Mesendoderm (in vitro differentiated cells): ENCODE measurements around the gene RAB6D.
"Not testable (repeated sequence)": the region's sequence is repeated elsewhere in the genome, so short reads cannot be mapped to it uniquely, and the experiment has no call there.

Experiments used
- DNase-seq: peaks from one replicate; pipeline ENCODE4 v3.0.0; 2013
- H2AK5ac ChIP-seq: 2 replicates; pipeline ENCODE4 v1.6.1; 2013; ENCODE audit warnings: low read length, inconsistent platforms
- H2BK120ac ChIP-seq: 2 replicates; pipeline ENCODE4 v1.6.1; 2013; ENCODE audit warnings: low read depth, mild to moderate bottlenecking, low read length, moderate library complexity, mixed read lengths
- H2BK15ac ChIP-seq: replicated peaks from 2 replicates; pipeline ENCODE4 v1.6.1; 2013; ENCODE audit warnings: low read depth, mild to moderate bottlenecking, moderate library complexity
- H2BK5ac ChIP-seq: 2 replicates; pipeline ENCODE4 v1.6.1; 2013; ENCODE audit warnings: low read length, inconsistent platforms
- H3K18ac ChIP-seq: 2 replicates; pipeline ENCODE4 v1.6.1; 2013; ENCODE audit warnings: mild to moderate bottlenecking, low read length, mixed read lengths
- H3K23ac ChIP-seq: one replicate; pipeline ENCODE4 v1.6.1; 2013; ENCODE audit warnings: low read length
- H3K27ac ChIP-seq: 2 replicates; pipeline ENCODE4 v1.5.1; 2013; ENCODE audit warnings: low read depth, mild to moderate bottlenecking, inconsistent platforms, low read length, moderate library complexity
- H3K27me3 ChIP-seq: 2 replicates; pipeline ENCODE4 v1.6.1; 2013; ENCODE audit warnings: low read length, control low read depth, mild to moderate bottlenecking, inconsistent platforms; ENCODE audit not compliant: insufficient read depth, poor library complexity
- H3K36me3 ChIP-seq: 2 replicates; pipeline ENCODE4 v1.6.1; 2013; ENCODE audit warnings: low read length, inconsistent platforms; ENCODE audit not compliant: control insufficient read depth, insufficient read depth
- H3K4ac ChIP-seq: one replicate; pipeline ENCODE4 v1.6.1; 2013; ENCODE audit warnings: low read depth, mild to moderate bottlenecking, low read length, moderate library complexity
- H3K4me1 ChIP-seq: 2 replicates; pipeline ENCODE4 v1.6.1; 2013; ENCODE audit warnings: low read depth, low read length, inconsistent platforms; ENCODE audit not compliant: control insufficient read depth
- H3K4me2 ChIP-seq: 2 replicates; pipeline ENCODE4 v1.6.1; 2013; ENCODE audit warnings: low read length
- H3K4me3 ChIP-seq: 2 replicates; pipeline ENCODE4 v1.5.1; 2013; ENCODE audit warnings: mild to moderate bottlenecking, low read length
- H3K56ac ChIP-seq: one replicate; pipeline ENCODE4 v1.6.1; 2013; ENCODE audit warnings: low read length
- H3K79me1 ChIP-seq: 2 replicates; pipeline ENCODE4 v1.6.1; 2013; ENCODE audit warnings: low read length, inconsistent platforms
- H3K79me2 ChIP-seq: 2 replicates; pipeline ENCODE4 v1.6.1; 2013; ENCODE audit warnings: mild to moderate bottlenecking, low read length; ENCODE audit not compliant: control insufficient read depth, insufficient read depth
- H3K9ac ChIP-seq: 2 replicates; pipeline ENCODE4 v1.6.1; 2013; ENCODE audit warnings: low read length, inconsistent platforms
- H4K5ac ChIP-seq: one replicate; pipeline ENCODE4 v1.6.1; 2013; ENCODE audit warnings: low read length
- H4K8ac ChIP-seq: one replicate; pipeline ENCODE4 v1.6.1; 2013; ENCODE audit warnings: low read depth, mild to moderate bottlenecking, control low read depth, low read length, moderate library complexity
- WGBS: extraction: QIAGEN DNeasy Blood & Tissue Kit; methylation state at CpG from one replicate; pipeline ENCODE4 v1.1.7; 2013; ENCODE audit warnings: low lambda C conversion rate, missing lambda C conversion rate; ENCODE audit not compliant: insufficient coverage; ENCODE audit errors: extremely low coverage; 5-methylcytosine and 5-hydroxymethylcytosine counted together

RAB6D gene

GRCh38 chr2:131388834-131389233 lies 24.9 kb upstream of the RAB6D start:
- WGBS, result no CpG with 5 or more reads among the region's 6 CpGs
- not testable (repeated sequence) for H3K27ac ChIP-seq, DNase-seq, H4K5ac ChIP-seq, H3K79me1 ChIP-seq, H3K23ac ChIP-seq, H3K18ac ChIP-seq, H3K36me3 ChIP-seq, H3K27me3 ChIP-seq, H2AK5ac ChIP-seq, H2BK120ac ChIP-seq, H2BK5ac ChIP-seq, H3K4me3 ChIP-seq, H2BK15ac ChIP-seq, H3K4me2 ChIP-seq, H4K8ac ChIP-seq, H3K56ac ChIP-seq, H3K9ac ChIP-seq, H3K4ac ChIP-seq, H3K4me1 ChIP-seq, H3K79me2 ChIP-seq

GRCh38 chr2:131373111-131373510 lies 9.1 kb upstream of the RAB6D start:
- no CpG with 5 or more reads among the region's 1 CpG for WGBS
- H2BK15ac ChIP-seq, H4K8ac ChIP-seq, H3K4me1 ChIP-seq, H3K18ac ChIP-seq, H3K79me1 ChIP-seq, H3K27ac ChIP-seq, H3K36me3 ChIP-seq, H2BK120ac ChIP-seq, DNase-seq, H4K5ac ChIP-seq, H3K27me3 ChIP-seq, H3K4ac ChIP-seq, H3K9ac ChIP-seq, H3K56ac ChIP-seq, H3K4me2 ChIP-seq, H2AK5ac ChIP-seq, H3K23ac ChIP-seq, H2BK5ac ChIP-seq, H3K79me2 ChIP-seq, H3K4me3 ChIP-seq: not testable (repeated sequence)

- no CpG with 5 or more reads among the region's 6 CpGs for WGBS
- no peak overlapping the region for H3K4ac ChIP-seq
- no peaks in the 10 kb centered on the region for H3K4me1 ChIP-seq
- H3K79me1 ChIP-seq, result no peaks in the 10 kb centered on the region
- H3K27me3 ChIP-seq, result no peaks in the 10 kb centered on the region
- no peak for DNase-seq
- H3K4me2 ChIP-seq, result no peak overlapping the region
- H2AK5ac ChIP-seq, result no peak overlapping the region
- no peak overlapping the region for H3K23ac ChIP-seq
- H2BK120ac ChIP-seq, result no peak overlapping the region
- no peak overlapping the region for H2BK15ac ChIP-seq
- no peak overlapping the region for H4K5ac ChIP-seq
- H3K18ac ChIP-seq, result no peak overlapping the region
- H3K27ac ChIP-seq, result no peak overlapping the region
- H3K56ac ChIP-seq, result no peak overlapping the region
- no peaks in the 10 kb centered on the region for H3K79me2 ChIP-seq
- no peak overlapping the region for H2BK5ac ChIP-seq
- H3K9ac ChIP-seq, result no peak overlapping the region
- no peak overlapping the region for H3K4me3 ChIP-seq
- no peaks in the 10 kb centered on the region for H3K36me3 ChIP-seq
- H4K8ac ChIP-seq, result no peak overlapping the region
Observed at GRCh38 chr2:131369954-131370353, 6.0 kb upstream of the RAB6D start.

- not testable (repeated sequence) for H3K9ac ChIP-seq, H2BK15ac ChIP-seq, H2BK5ac ChIP-seq, H3K79me1 ChIP-seq, H3K4me1 ChIP-seq, H3K56ac ChIP-seq, H3K36me3 ChIP-seq, H3K18ac ChIP-seq, H3K4me2 ChIP-seq, H2BK120ac ChIP-seq, H3K27me3 ChIP-seq, H4K5ac ChIP-seq, H3K27ac ChIP-seq, H2AK5ac ChIP-seq, H3K4ac ChIP-seq, H4K8ac ChIP-seq, H3K23ac ChIP-seq, H3K79me2 ChIP-seq, H3K4me3 ChIP-seq
- no CpG with 5 or more reads among the region's 9 CpGs for WGBS
- peak; percentile 13 for DNase-seq
Observed at GRCh38 chr2:131368493-131369066, 4.6 kb upstream of the RAB6D start.

GRCh38 chr2:131367352-131367751 lies 3.4 kb upstream of the RAB6D start:
- H3K79me1 ChIP-seq, result no peaks in the 10 kb centered on the region

GRCh38 chr2:131366643-131367042 lies 2.7 kb upstream of the RAB6D start:
- Histone ChIP-seq H2BK15ac (no peak overlapping the region), H2AK5ac (no peak overlapping the region), H3K4me1 (no peaks in the 10 kb centered on the region), H4K5ac (no peak overlapping the region), H3K4me2 (no peak overlapping the region), H3K4ac (no peak overlapping the region), H3K79me1 (no peaks in the 10 kb centered on the region), H3K27ac (no peak overlapping the region), H3K18ac (no peak overlapping the region), H3K4me3 (no peak overlapping the region), H3K23ac (no peak overlapping the region), H3K27me3 (no peaks in the 10 kb centered on the region), H3K79me2 (no peaks in the 10 kb centered on the region), H3K36me3 (no peaks in the 10 kb centered on the region), H3K56ac (no peak overlapping the region), H3K9ac (no peak overlapping the region), H2BK5ac (no peak overlapping the region), H4K8ac (no peak overlapping the region), H2BK120ac (no peak overlapping the region)
- no CpG with 5 or more reads among the region's 6 CpGs for WGBS
- DNase-seq, result no peak

More at GRCh38 chr2:131367352-131367751, 3.4 kb upstream of the RAB6D start:
- H2BK120ac ChIP-seq, result no peak overlapping the region
- H4K5ac ChIP-seq, result no peak overlapping the region
- H3K18ac ChIP-seq, result no peak overlapping the region
- H3K4ac ChIP-seq, result no peak overlapping the region
- no peak overlapping the region for H3K4me2 ChIP-seq
- no peaks in the 10 kb centered on the region for H3K27me3 ChIP-seq
- H3K23ac ChIP-seq, result no peak overlapping the region
- no peak overlapping the region for H4K8ac ChIP-seq
- H2BK15ac ChIP-seq, result no peak overlapping the region
- no peak overlapping the region for H3K56ac ChIP-seq
- H2AK5ac ChIP-seq, result no peak overlapping the region
- no peak overlapping the region for H3K4me3 ChIP-seq
- H3K9ac ChIP-seq, result no peak overlapping the region
- DNase-seq, result no peak
- no peaks in the 10 kb centered on the region for H3K4me1 ChIP-seq
- H3K79me2 ChIP-seq, result no peaks in the 10 kb centered on the region
- no CpG with 5 or more reads among the region's 7 CpGs for WGBS
- H3K36me3 ChIP-seq, result no peaks in the 10 kb centered on the region
- no peak overlapping the region for H2BK5ac ChIP-seq
- no peak overlapping the region for H3K27ac ChIP-seq
